Left hindlimb (tissue), 1 donor: Measurements from ENCODE around the gene PTAR1.

Source experiments
- DNase-seq: peaks from one replicate; pipeline ENCODE4 v3.0.0-alpha.2; 2018

PTAR1 gene

GRCh38 chr9:69672596-69673310 lies 87.1 kb downstream of the PTAR1 start:
- peak; percentile 89 for DNase-seq

GRCh38 chr9:69671879-69672595 lies 87.8 kb downstream of the PTAR1 start, which contains the start of gene APBA1:
APBA1 (minus strand) TSS chr9:69672371.
- peak; percentile 90 for DNase-seq

DNA sequence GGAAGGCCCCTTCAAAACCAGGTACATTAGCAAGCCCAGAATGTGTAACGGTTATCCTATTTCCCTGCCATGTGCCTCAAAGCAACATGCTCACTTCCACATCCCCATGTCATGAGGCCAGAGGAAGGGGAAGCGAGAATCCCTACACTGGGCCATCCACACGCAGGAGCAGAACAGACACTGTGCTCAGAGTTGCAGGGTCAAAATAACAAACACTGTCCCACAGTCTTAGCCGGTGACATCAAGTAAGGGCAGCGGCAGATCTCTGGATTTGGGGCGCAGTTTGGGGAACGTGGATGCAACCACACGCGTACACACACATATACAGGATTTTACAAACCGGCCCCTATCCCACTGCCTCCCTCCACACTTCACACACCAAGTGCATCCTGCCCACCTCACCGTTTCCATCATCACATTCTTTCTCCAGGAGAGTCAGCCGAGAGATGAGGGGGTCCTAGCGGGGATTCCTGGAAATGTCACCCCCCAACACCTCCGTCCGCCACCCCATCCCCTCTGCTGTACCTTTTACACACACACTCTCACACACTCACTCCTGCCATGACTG lies 88.4 kb downstream of the PTAR1 start:
- DNase-seq = no peak

- DNase-seq = no peak
Observed at GRCh38 chr9:69667306-69667705, 92.5 kb downstream of the PTAR1 start.

GRCh38 chr9:69660304-69660703 lies 99.5 kb downstream of the PTAR1 start:
- DNase-seq = no peak
